Neuronal stem cell (in vitro differentiated cells): ENCODE measurements around the gene TMEM79.
"Not testable (repeated sequence)": the region's sequence is repeated elsewhere in the genome, so short reads cannot be mapped to it uniquely, and the experiment has no call there.

Experiments used
- DNase-seq: peaks from one replicate; pipeline ENCODE4 v3.0.0-alpha.2; 2013; ENCODE audit warnings: low spot score
- H2AFZ ChIP-seq: one replicate; pipeline ENCODE4 v1.6.1; 2013; ENCODE audit warnings: mild to moderate bottlenecking, low read length, inconsistent platforms
- H2AK5ac ChIP-seq: 2 replicates; pipeline ENCODE4 v1.6.1; 2013; ENCODE audit warnings: low read depth, mild to moderate bottlenecking, inconsistent platforms, low read length, moderate library complexity, mixed read lengths
- H2BK120ac ChIP-seq: 2 replicates; pipeline ENCODE4 v1.6.1; 2013; ENCODE audit warnings: low read depth, mild to moderate bottlenecking, inconsistent platforms, low read length, moderate library complexity, mixed read lengths
- H2BK12ac ChIP-seq: one replicate; pipeline ENCODE4 v1.6.1; 2013; ENCODE audit warnings: low read length, inconsistent platforms
- H2BK15ac ChIP-seq: 2 replicates; pipeline ENCODE4 v1.6.1; 2013; ENCODE audit warnings: mild to moderate bottlenecking, low read length, inconsistent platforms, mixed read lengths
- H2BK5ac ChIP-seq: one replicate; pipeline ENCODE4 v1.6.1; 2013; ENCODE audit warnings: inconsistent platforms, mild to moderate bottlenecking, low read length, moderate library complexity
- H3K14ac ChIP-seq: one replicate; pipeline ENCODE4 v1.6.1; 2013; ENCODE audit warnings: low read length, inconsistent platforms
- H3K18ac ChIP-seq: 2 replicates; pipeline ENCODE4 v1.6.1; 2013; ENCODE audit warnings: low read length, inconsistent platforms
- H3K23ac ChIP-seq: 2 replicates; pipeline ENCODE4 v1.6.1; 2013; ENCODE audit warnings: low read depth, mild to moderate bottlenecking, mixed read lengths, low read length, inconsistent platforms; ENCODE audit not compliant: poor library complexity
- H3K27ac ChIP-seq: replicated peaks from 3 replicates; pipeline ENCODE4 v1.5.1; 2013; ENCODE audit warnings: low read length, inconsistent platforms
- H3K27me3 ChIP-seq, 3 experiments: 2 replicates each; pipeline ENCODE4 v1.6.1; 2013; ENCODE audit warnings: low read length in 3 of 3, mild to moderate bottlenecking in 2 of 3, inconsistent platforms in 1 of 3, low read depth in 1 of 3, mixed read lengths in 1 of 3, moderate library complexity in 1 of 3; ENCODE audit not compliant: control insufficient read depth in 3 of 3, insufficient read depth in 3 of 3
- H3K36me3 ChIP-seq, 2 donors: replicated peaks in 1 of 2; 2 replicates each; pipeline ENCODE4 v1.6.1; 2013; ENCODE audit warnings: low read length in 2 of 2; ENCODE audit not compliant: control insufficient read depth in 2 of 2, insufficient read depth in 2 of 2
- H3K4ac ChIP-seq: 2 replicates; pipeline ENCODE4 v1.6.1; 2013; ENCODE audit warnings: inconsistent platforms, mild to moderate bottlenecking, low read length, moderate library complexity
- H3K4me1 ChIP-seq, 2 donors: 1 replicate in 1 of 2; 2 replicates in 1 of 2; pipeline ENCODE4 v1.6.1; 2013; ENCODE audit warnings: low read length in 2 of 2, low read depth in 1 of 2; ENCODE audit not compliant: control insufficient read depth in 2 of 2, insufficient read depth in 1 of 2
- H3K4me2 ChIP-seq: one replicate; pipeline ENCODE4 v1.6.1; 2013; ENCODE audit warnings: mild to moderate bottlenecking, low read length, inconsistent platforms; ENCODE audit not compliant: insufficient read depth, poor library complexity, severe bottlenecking
- H3K4me3 ChIP-seq, 2 donors: 2 replicates each; pipeline ENCODE4 v1.5.1; 2013; ENCODE audit warnings: low read length in 2 of 2, mild to moderate bottlenecking in 2 of 2, inconsistent platforms in 1 of 2, moderate library complexity in 1 of 2
- H3K79me1 ChIP-seq: one replicate; pipeline ENCODE4 v1.6.1; 2013; ENCODE audit warnings: low read depth, mild to moderate bottlenecking, inconsistent platforms, low read length, moderate library complexity
- H3K9ac ChIP-seq: one replicate; pipeline ENCODE4 v1.6.1; 2013; ENCODE audit warnings: mild to moderate bottlenecking, low read depth, low read length, inconsistent platforms; ENCODE audit not compliant: poor library complexity
- H3K9me3 ChIP-seq, 2 donors: replicated peaks in 1 of 2; 2 replicates each; pipeline versions ENCODE3 to v1.6.1; 2013; ENCODE audit warnings: low read length in 2 of 2, mild to moderate bottlenecking in 2 of 2, inconsistent platforms in 1 of 2, low read depth in 1 of 2, mixed read lengths in 1 of 2, moderate library complexity in 1 of 2; ENCODE audit not compliant: control insufficient read depth in 2 of 2, insufficient read depth in 1 of 2
- H4K8ac ChIP-seq: one replicate; pipeline ENCODE4 v1.6.1; 2013; ENCODE audit warnings: low read depth, mild to moderate bottlenecking, inconsistent platforms, low read length, moderate library complexity
- H4K91ac ChIP-seq: one replicate; pipeline ENCODE4 v1.6.1; 2013; ENCODE audit warnings: low read length, low read depth, mild to moderate bottlenecking, inconsistent platforms; ENCODE audit not compliant: poor library complexity
- WGBS, 2 donors: extraction: QIAGEN DNeasy Blood & Tissue Kit; methylation state at CpG; one replicate each; pipeline ENCODE4 v1.1.7; 2013; ENCODE audit warnings: missing lambda C conversion rate in 2 of 2, mixed read lengths in 1 of 2; ENCODE audit not compliant: insufficient read length in 2 of 2, insufficient replicate concordance in 1 of 2; ENCODE audit errors: extremely low coverage in 2 of 2; 5-methylcytosine and 5-hydroxymethylcytosine counted together

The TMEM79 gene

GRCh38 chr1:156320560-156320959 is 36.4 kb downstream of the TMEM79 start:
- Histone ChIP-seq H2BK12ac (no peak overlapping the region), H3K4me3 (no peak overlapping the region), H3K4me2 (no peak overlapping the region), H3K27ac (no peak overlapping the region), H2AK5ac (no peak overlapping the region), H3K23ac (no peak overlapping the region), H4K91ac (no peak overlapping the region), H3K36me3 (peaks cover 52 to 91% of the 10 kb centered on the region in 2 donors), H2BK120ac (no peak overlapping the region), H3K14ac (no peak overlapping the region), H3K4me1 (no peaks in the 10 kb centered on the region), H3K9ac (no peak overlapping the region), H3K9me3 (no peaks in the 10 kb centered on the region), H3K18ac (no peak overlapping the region), H2BK15ac (no peak overlapping the region), H4K8ac (no peak overlapping the region), H3K79me1 (no peaks in the 10 kb centered on the region), H2AFZ (no peak overlapping the region), H2BK5ac (no peak overlapping the region), H3K4ac (no peak overlapping the region), H3K27me3 (no peaks in the 10 kb centered on the region)
- no CpG with 5 or more reads among the region's 3 CpGs for WGBS, 2 donors
- no peak for DNase-seq

DNA sequence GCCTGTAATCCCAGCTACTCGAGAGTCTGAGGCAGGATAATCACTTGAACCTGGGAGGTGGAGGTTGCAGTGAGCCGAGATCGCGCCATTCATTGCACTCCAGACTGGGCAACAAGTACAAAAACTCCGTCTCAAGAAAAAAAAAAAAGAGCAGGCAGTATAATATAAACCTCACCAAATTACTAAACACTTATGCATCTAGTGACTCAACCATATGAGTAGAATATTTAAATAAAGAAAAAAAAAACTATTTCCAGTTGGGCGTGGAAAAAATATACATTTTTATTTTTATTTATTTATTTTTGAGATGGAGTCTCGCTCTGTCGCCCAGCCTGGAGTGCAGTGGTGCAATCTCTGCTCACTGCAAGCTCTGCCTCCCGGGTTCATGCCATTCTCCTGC is 39.1 kb downstream of the TMEM79 start:
- H3K18ac ChIP-seq, H3K4ac ChIP-seq, H4K8ac ChIP-seq, H3K4me3 ChIP-seq, DNase-seq, H3K79me1 ChIP-seq, H3K27ac ChIP-seq, H2AK5ac ChIP-seq, H2BK12ac ChIP-seq, H2BK120ac ChIP-seq, H2BK5ac ChIP-seq, H3K14ac ChIP-seq, H2AFZ ChIP-seq, H3K4me1 ChIP-seq, H3K9me3 ChIP-seq, H3K4me2 ChIP-seq, H3K27me3 ChIP-seq, H4K91ac ChIP-seq, H3K23ac ChIP-seq, H2BK15ac ChIP-seq, H3K9ac ChIP-seq: not testable (repeated sequence)
- WGBS, 2 donors, result no CpG with 5 or more reads among the region's 9 CpGs
- peaks cover 42 to 80% of the 10 kb centered on the region in 2 donors for H3K36me3 ChIP-seq

DNA sequence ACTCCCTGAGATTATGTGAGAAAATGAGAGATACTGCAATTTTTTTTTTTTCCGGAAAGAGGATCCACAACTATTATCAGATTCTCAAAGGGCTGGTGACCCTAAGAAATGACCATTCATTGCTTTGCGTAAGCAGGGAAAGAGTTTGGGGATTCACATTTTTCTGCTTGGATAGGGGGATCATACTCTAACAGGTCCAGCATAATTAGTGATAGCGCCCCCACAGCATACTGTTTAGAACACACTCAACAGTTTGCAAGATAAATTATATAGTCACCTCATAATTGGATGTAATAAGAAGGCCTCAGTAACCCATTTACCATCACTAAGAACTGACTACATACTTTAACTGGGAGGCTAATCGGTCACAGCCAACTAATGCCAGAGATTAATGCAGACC is 52.1 kb downstream of the TMEM79 start:
- no peak overlapping the region for H2BK120ac ChIP-seq
- H2BK12ac ChIP-seq, result no peak overlapping the region
- no peaks in the 10 kb centered on the region for H3K27me3 ChIP-seq
- no peak overlapping the region for H3K14ac ChIP-seq
- no peak overlapping the region for H4K8ac ChIP-seq
- peaks cover 17 to 57% of the 10 kb centered on the region in 2 donors for H3K36me3 ChIP-seq
- no peak overlapping the region for H2BK5ac ChIP-seq
- H3K27ac ChIP-seq, result no peak overlapping the region
- H3K18ac ChIP-seq, result no peak overlapping the region
- H4K91ac ChIP-seq, result no peak overlapping the region
- no peak overlapping the region for H2AK5ac ChIP-seq
- WGBS, 2 donors, result no CpG with 5 or more reads among the region's 4 CpGs
- DNase-seq, result no peak
- H2AFZ ChIP-seq, result no peak overlapping the region
- H3K4ac ChIP-seq, result no peak overlapping the region
- peaks cover 2 to 5% of the 10 kb centered on the region in 2 donors for H3K4me1 ChIP-seq
- no peaks in the 10 kb centered on the region for H3K79me1 ChIP-seq
- no peaks in the 10 kb centered on the region for H3K9me3 ChIP-seq
- no peak overlapping the region for H3K23ac ChIP-seq
- H2BK15ac ChIP-seq, result no peak overlapping the region
- H3K4me3 ChIP-seq, result peak overlapping the region in 1 of 2 donors; percentile 57
- no peak overlapping the region for H3K9ac ChIP-seq
- H3K4me2 ChIP-seq, result no peak overlapping the region

- Histone ChIP-seq H3K79me1 (no peaks in the 10 kb centered on the region), H3K4ac (no peak overlapping the region), H3K4me2 (peak overlapping the region; percentile 70), H3K9ac (peak overlapping the region; percentile 88), H2BK120ac (no peak overlapping the region), H3K4me3 (peak overlapping the region; percentile 57 to 94), H3K27ac (no peak overlapping the region), H2BK15ac (no peak overlapping the region), H3K9me3 (no peaks in the 10 kb centered on the region), H2BK12ac (no peak overlapping the region), H3K4me1 (peaks cover 2 to 5% of the 10 kb centered on the region in 2 donors), H2AK5ac (no peak overlapping the region), H3K18ac (peak overlapping the region; percentile 96), H3K36me3 (peaks cover 14 to 46% of the 10 kb centered on the region in 2 donors), H4K8ac (no peak overlapping the region), H3K27me3 (peaks cover 0 to 1% (median 0%) of the 10 kb centered on the region in 3 experiments), H2BK5ac (no peak overlapping the region), H3K14ac (no peak overlapping the region), H4K91ac (no peak overlapping the region), H2AFZ (peak overlapping the region; percentile 58), H3K23ac (no peak overlapping the region)
- no CpG with 5 or more reads among the region's 34 CpGs for WGBS, 2 donors
- DNase-seq, result no peak
Measured at GRCh38 chr1:156337052-156337887, 53.1 kb downstream of the TMEM79 start.
